ENCODE results near the gene NOP53.
"Not testable (repeated sequence)": the region's sequence is repeated elsewhere in the genome, so short reads cannot be mapped to it uniquely, and the experiment has no call there.

Gene NOP53

GRCh38 chr19:47718415-47719046 is 26.8 kb upstream of the NOP53 start:
- DNase-seq (ENCODE audit: low read depth): not testable (repeated sequence)

GRCh38 chr19:47719047-47719859 is 26.1 kb upstream of the NOP53 start:
- no peak for DNase-seq (ENCODE audit: low read depth)

GRCh38 chr19:47720669-47721422 is 24.5 kb upstream of the NOP53 start:
- DNase-seq (ENCODE audit: low read depth): no peak

GRCh38 chr19:47723581-47723940 is 21.8 kb upstream of the NOP53 start:
- DNase-seq (ENCODE audit: low read depth): no peak

- DNase-seq (ENCODE audit: low read depth): no peak
These were observed 19.5 kb upstream of the NOP53 start for GRCh38 chr19:47725759-47726401.

GRCh38 chr19:47726467-47726866 is 18.9 kb upstream of the NOP53 start:
- DNase-seq (ENCODE audit: low read depth): no peak

GRCh38 chr19:47728295-47728694 is 17.1 kb upstream of the NOP53 start:
- DNase-seq (ENCODE audit: low read depth): not testable (repeated sequence)

GRCh38 chr19:47729468-47729798 is 15.9 kb upstream of the NOP53 start:
- no peak for DNase-seq (ENCODE audit: low read depth)

GRCh38 chr19:47729799-47730520 is 15.4 kb upstream of the NOP53 start:
- DNase-seq (ENCODE audit: low read depth): no peak

- no peak for DNase-seq (ENCODE audit: low read depth)
These were observed 14.8 kb upstream of the NOP53 start for GRCh38 chr19:47730521-47730889.

- no peak for DNase-seq (ENCODE audit: low read depth)
These were observed 14.4 kb upstream of the NOP53 start for GRCh38 chr19:47730910-47731309.

GRCh38 chr19:47735131-47735530 is 10.2 kb upstream of the NOP53 start:
- DNase-seq (ENCODE audit: low read depth): no peak

- no peak for DNase-seq (ENCODE audit: low read depth)
These were observed 4.4 kb upstream of the NOP53 start for GRCh38 chr19:47740866-47741519.

GRCh38 chr19:47741544-47742140 is 3.7 kb upstream of the NOP53 start:
- no peak for DNase-seq (ENCODE audit: low read depth)

- DNase-seq (ENCODE audit: low read depth): no peak
These were observed 2.7 kb upstream of the NOP53 start for GRCh38 chr19:47742634-47743033.

GRCh38 chr19:47746129-47746528 is 783 bp downstream of the NOP53 start:
- not testable (repeated sequence) for DNase-seq (ENCODE audit: low read depth)

GRCh38 chr19:47749326-47749725 is 4.0 kb downstream of the NOP53 start:
- no peak for DNase-seq (ENCODE audit: low read depth)

- no peak for DNase-seq (ENCODE audit: low read depth)
These were observed 5.4 kb downstream of the NOP53 start for GRCh38 chr19:47750752-47751151.

- DNase-seq (ENCODE audit: low read depth): no peak
These were observed 7.3 kb downstream of the NOP53 start for GRCh38 chr19:47752440-47753211.

Data from T follicular helper cell (primary cell).